Spinal cord (tissue), 10 donors: ENCODE data around the gene ZSWIM3. TPM values are rescaled to one million over a fixed set of nuclear protein-coding genes. Genes with fewer than 3 reads are reported as not detected.
"Not testable (repeated sequence)": the region's sequence is repeated elsewhere in the genome, so short reads cannot be mapped to it uniquely, and the experiment has no call there.

Source experiments
- DNase-seq, 6 donors: peaks; one replicate each; pipeline versions ENCODE4 v3.0.0 to v3.0.0-alpha.2; 2013 to 2015; ENCODE audit warnings: low spot score in 6 of 6, low read depth in 4 of 6
- H3K27ac ChIP-seq: one replicate; pipeline ENCODE4 v1.5.1; 2013; ENCODE audit warnings: low read depth, low read length, control low read depth
- H3K27me3 ChIP-seq: one replicate; pipeline ENCODE4 v1.6.1; 2013; ENCODE audit warnings: low read length; ENCODE audit not compliant: control insufficient read depth, insufficient read depth
- H3K36me3 ChIP-seq: one replicate; pipeline ENCODE4 v1.6.1; 2013; ENCODE audit warnings: low read length; ENCODE audit not compliant: control insufficient read depth, insufficient read depth
- H3K4me1 ChIP-seq: one replicate; pipeline ENCODE4 v1.6.1; 2013; ENCODE audit warnings: low read length; ENCODE audit not compliant: control insufficient read depth, insufficient read depth
- H3K4me3 ChIP-seq: one replicate; pipeline ENCODE4 v1.5.1; 2013; ENCODE audit warnings: low read depth, low read length, control low read depth
- H3K9me3 ChIP-seq: one replicate; pipeline ENCODE4 v1.6.1; 2013; ENCODE audit warnings: low read length; ENCODE audit not compliant: control insufficient read depth, insufficient read depth
- WGBS: methylation state at CpG from one replicate; pipeline ENCODE4 v1.1.5; 2013; ENCODE audit warnings: missing lambda C conversion rate; ENCODE audit not compliant: insufficient coverage; 5-methylcytosine and 5-hydroxymethylcytosine counted together
- polyA plus RNA-seq, 2 donors: library from polyadenylated mRNA; unstranded; fragments of 120-200 nt; gene quantifications; one replicate each; pipeline ENCODE4 v1.2.1, GENCODE V29; 2013; ENCODE audit not compliant: insufficient read length in 2 of 2
- total RNA-seq, 2 donors: library from RNA; depleted of rRNA in 1 of 2; stranded (reverse); fragments of 120-200 nt in 1 of 2; fragments of >200 nt in 1 of 2; gene quantifications; one replicate each; pipeline versions ENCODE4 v1.2.3 to v1.2.4, GENCODE V29; 2013 to 2014
- donor health status: healthy.

ZSWIM3 gene
- total and polyA plus RNA-seq, 4 donors, result 6.1 to 9.3 (median 8.0) TPM

GRCh38 chr20:45872626-45873025 is 15.2 kb downstream of the ZSWIM3 start:
- 96% methylated on average over 2 of the region's 4 CpGs for WGBS
- Histone ChIP-seq H3K27me3 (no peaks in the 10 kb centered on the region), H3K9me3 (no peaks in the 10 kb centered on the region), H3K27ac (no peak overlapping the region), H3K36me3 (peaks cover 23% of the 10 kb centered on the region), H3K4me3 (no peak overlapping the region), H3K4me1 (no peaks in the 10 kb centered on the region)
- no peak for DNase-seq

GRCh38 chr20:45873409-45874103 is 16.1 kb downstream of the ZSWIM3 start:
- no peaks in the 10 kb centered on the region for H3K9me3 ChIP-seq
- WGBS, result no CpG with 5 or more reads among the region's 1 CpG
- no peaks in the 10 kb centered on the region for H3K4me1 ChIP-seq
- H3K36me3 ChIP-seq, result peaks cover 32% of the 10 kb centered on the region
- no peak overlapping the region for H3K27ac ChIP-seq
- no peak for DNase-seq
- no peak overlapping the region for H3K4me3 ChIP-seq
- H3K27me3 ChIP-seq, result no peaks in the 10 kb centered on the region

- peaks cover 34% of the 10 kb centered on the region for H3K36me3 ChIP-seq
- WGBS, result 100% methylated on average over 5 of the region's 10 CpGs
- DNase-seq, H3K4me1 ChIP-seq, H3K27me3 ChIP-seq, H3K4me3 ChIP-seq, H3K27ac ChIP-seq, H3K9me3 ChIP-seq: not testable (repeated sequence)
These were observed 16.7 kb downstream of the ZSWIM3 start for GRCh38 chr20:45874104-45874481.

- Histone ChIP-seq H3K4me1 (no peaks in the 10 kb centered on the region), H3K4me3 (no peak overlapping the region), H3K27me3 (no peaks in the 10 kb centered on the region), H3K36me3 (peaks cover 35% of the 10 kb centered on the region), H3K9me3 (no peaks in the 10 kb centered on the region), H3K27ac (no peak overlapping the region)
- no peak for DNase-seq
- WGBS, result 72% methylated on average over 3 of the region's 4 CpGs
These were observed 17.2 kb downstream of the ZSWIM3 start for GRCh38 chr20:45874576-45874975.

- peaks cover 37% of the 10 kb centered on the region for H3K36me3 ChIP-seq
- H3K4me1 ChIP-seq, result peaks cover 11% of the 10 kb centered on the region
- WGBS, result 91% methylated on average over 13 of the region's 13 CpGs
- no peak overlapping the region for H3K4me3 ChIP-seq
- no peaks in the 10 kb centered on the region for H3K9me3 ChIP-seq
- no peaks in the 10 kb centered on the region for H3K27me3 ChIP-seq
- no peak for DNase-seq
- no peak overlapping the region for H3K27ac ChIP-seq
These were observed 20.8 kb downstream of the ZSWIM3 start for GRCh38 chr20:45878076-45878761.

- H3K4me1 ChIP-seq, result peaks cover 11% of the 10 kb centered on the region
- H3K27ac ChIP-seq, result peak within 1 kb of the TSS; percentile 50
- peaks cover 56% of the 10 kb centered on the region for H3K36me3 ChIP-seq
- DNase-seq, result peak; percentile 98 to 100 (median 100)
- no peaks in the 10 kb centered on the region for H3K9me3 ChIP-seq
- peak within 1 kb of the TSS; percentile 91 for H3K4me3 ChIP-seq
- 0% methylated on average over 16 of the region's 23 CpGs for WGBS
- H3K27me3 ChIP-seq, result no peaks in the 10 kb centered on the region
These were observed 23.8 kb downstream of the ZSWIM3 start, which contains the start of gene ZSWIM1 for GRCh38 chr20:45880988-45881788. Gene ZSWIM1 (plus strand): TSS chr20:45881227. CDS start chr20:45882593, 1,366 bp downstream.

GRCh38 chr20:45882469-45883099 is 25.2 kb downstream of the ZSWIM3 start:
- no peak for DNase-seq
- Histone ChIP-seq H3K27ac (no peak overlapping the region), H3K36me3 (peaks cover 61% of the 10 kb centered on the region), H3K27me3 (no peaks in the 10 kb centered on the region), H3K9me3 (no peaks in the 10 kb centered on the region), H3K4me1 (peaks cover 11% of the 10 kb centered on the region), H3K4me3 (no peak overlapping the region)
- 98% methylated on average over 4 of the region's 4 CpGs for WGBS

GRCh38 chr20:45883100-45883469 is 25.7 kb downstream of the ZSWIM3 start:
- H3K27me3 ChIP-seq, result no peaks in the 10 kb centered on the region
- H3K36me3 ChIP-seq, result peaks cover 56% of the 10 kb centered on the region
- H3K4me1 ChIP-seq, result peaks cover 11% of the 10 kb centered on the region
- no peaks in the 10 kb centered on the region for H3K9me3 ChIP-seq
- 79% methylated on average over 9 of the region's 9 CpGs for WGBS
- H3K4me3 ChIP-seq, result no peak overlapping the region
- no peak overlapping the region for H3K27ac ChIP-seq
- DNase-seq, result no peak

GRCh38 chr20:45886590-45887345 is 29.4 kb downstream of the ZSWIM3 start:
- Histone ChIP-seq H3K27ac (no peak overlapping the region), H3K36me3 (peaks cover 53% of the 10 kb centered on the region), H3K9me3 (no peaks in the 10 kb centered on the region), H3K27me3 (no peaks in the 10 kb centered on the region), H3K4me1 (peaks cover 32% of the 10 kb centered on the region), H3K4me3 (no peak overlapping the region)
- 84% methylated on average over 15 of the region's 19 CpGs for WGBS
- no peak for DNase-seq
